HCT116 (cell line): Measurements from ENCODE around the gene TEAD3. TPM values are rescaled to one million over a fixed set of nuclear protein-coding genes. Genes with fewer than 3 reads are reported as not detected.

Source experiments
- ATAC-seq: fragments of 200-7000 bp; cut with Tn5 transposase; 2 replicates; pipeline ENCODE4 v1.9.1; 2020; ENCODE audit warnings: mild to moderate bottlenecking, moderate library complexity
- BruUV-seq: library from RNA; stranded (reverse); fragments of 400-500 nt; replicated peaks from 2 replicates; lab custom pipeline; 2021; lab: Mats Ljungman, UMichigan
- CTCF ChIA-PET: fragments of 300-600 bp; sonication (Branson Sonifier 250); formaldehyde crosslinking; loops from one replicate; lab custom pipeline; 2021; ENCODE audit warnings: antibody characterized with exemption; lab: Charles Lee
- POLR2A ChIA-PET: fragments of 300-600, 350-600 bp; sonication (Branson Sonifier 250); formaldehyde crosslinking; loops from one replicate; lab custom pipeline; 2021; ENCODE audit warnings: antibody characterized with exemption; lab: Charles Lee
- RAD21 ChIA-PET, 2 experiments: fragments of 300-600 bp; sonication (Branson Sonifier 250); formaldehyde crosslinking; loops; one replicate each; lab custom pipeline; 2023; ENCODE audit warnings: low total read pairs in 2 of 2; ENCODE audit not compliant: uncharacterized antibody in 2 of 2, unreplicated experiment in 2 of 2, low non-redundant PET in 1 of 2; lab: Charles Lee
- DNase-seq: peaks from one replicate; pipeline ENCODE4 v3.0.0-alpha.2; 2010; ENCODE audit warnings: low read depth, low spot score
- H2AFZ ChIP-seq: fragments of 200-600 bp; shearing (Covaris generic), sonication (generic); 2 replicates; pipeline ENCODE4 v1.6.1; 2017; ENCODE audit warnings: low read depth, mixed run types, mixed read lengths, antibody characterized with exemption, low read length; ENCODE audit not compliant: poor library complexity, severe bottlenecking
- H3K27ac ChIP-seq: 2 replicates; pipeline ENCODE4 v1.5.1; 2012; ENCODE audit warnings: low read depth, low read length
- H3K27me3 ChIP-seq: fragments of 200-600 bp; sonication (generic); 2 replicates; pipeline ENCODE4 v1.6.1; 2016; ENCODE audit warnings: mixed run types, low read length, mixed read lengths; ENCODE audit not compliant: insufficient read depth
- H3K36me3 ChIP-seq, 2 experiments: fragments of 200-500 bp in 1 of 2; fragments of 200-600 bp in 1 of 2; sonication (Bioruptor generic) in 1 of 2; sonication (generic) in 1 of 2; 2 replicates each; pipeline versions ENCODE4 v1.5.1 to v1.6.1; 2014 to 2016; ENCODE audit warnings: low read length in 2 of 2, inconsistent platforms in 1 of 2, mixed read lengths in 1 of 2, mixed run types in 1 of 2; ENCODE audit not compliant: insufficient read depth in 2 of 2, control insufficient read depth in 1 of 2
- H3K4me1 ChIP-seq, 2 experiments: fragments of 200-600 bp in 1 of 2; sonication (generic) in 1 of 2; 2 replicates each; pipeline versions ENCODE4 v1.5.1 to v1.6.1; 2012 to 2017; ENCODE audit warnings: low read length in 2 of 2, inconsistent platforms in 1 of 2, mild to moderate bottlenecking in 1 of 2, mixed read lengths in 1 of 2, mixed run types in 1 of 2, moderate library complexity in 1 of 2; ENCODE audit not compliant: insufficient read depth in 2 of 2, control insufficient read depth in 1 of 2
- H3K4me2 ChIP-seq: fragments of 200-600 bp; sonication (generic); 2 replicates; pipeline ENCODE4 v1.6.1; 2017; ENCODE audit warnings: mixed run types, low read length, mixed read lengths
- H3K4me3 ChIP-seq, 2 experiments: fragments of 200-600 bp in 1 of 2; sonication (generic) in 1 of 2; replicated peaks in 1 of 2; 2 replicates each; pipeline ENCODE4 v1.5.1; 2011 to 2016; ENCODE audit warnings: low read length in 2 of 2, control low read depth in 1 of 2, low read depth in 1 of 2, mild to moderate bottlenecking in 1 of 2, mixed read lengths in 1 of 2, mixed run types in 1 of 2
- H3K79me2 ChIP-seq: fragments of 200-600 bp; sonication (generic); 2 replicates; pipeline ENCODE4 v1.6.1; 2017; ENCODE audit warnings: mild to moderate bottlenecking, mixed run types, low read length, moderate library complexity, mixed read lengths; ENCODE audit not compliant: insufficient read depth
- H3K9ac ChIP-seq: fragments of 200-600 bp; sonication (generic); 2 replicates; pipeline ENCODE4 v1.6.1; 2016; ENCODE audit warnings: low read length, mixed read lengths
- H3K9me2 ChIP-seq: fragments of 200-600 bp; sonication (generic), shearing (Covaris generic); 2 replicates; pipeline ENCODE4 v1.6.1; 2017; ENCODE audit warnings: mixed run types, mild to moderate bottlenecking, moderate library complexity; ENCODE audit not compliant: insufficient read depth
- H3K9me3 ChIP-seq, 2 experiments: fragments of 200-500 bp in 1 of 2; fragments of 200-600 bp in 1 of 2; sonication (Bioruptor generic) in 1 of 2; sonication (generic) in 1 of 2; 2 replicates each; pipeline ENCODE4 v1.6.1; 2014 to 2017; ENCODE audit warnings: low read length in 2 of 2, mixed read lengths in 2 of 2, inconsistent platforms in 1 of 2, low read depth in 1 of 2, mild to moderate bottlenecking in 1 of 2, mixed run types in 1 of 2, moderate library complexity in 1 of 2; ENCODE audit not compliant: control insufficient read depth in 1 of 2, insufficient read depth in 1 of 2
- H4K20me1 ChIP-seq: fragments of 200-600 bp; sonication (generic), shearing (Covaris generic); 2 replicates; pipeline ENCODE4 v1.6.1; 2017; ENCODE audit warnings: mixed run types, mild to moderate bottlenecking, moderate library complexity; ENCODE audit not compliant: insufficient read depth
- EGR1 ChIP-seq: IDR thresholded peaks from 2 replicates; pipeline ENCODE4 v1.6.1; 2012; ENCODE audit warnings: low read depth
- ELF1 ChIP-seq: IDR thresholded peaks from 2 replicates; pipeline ENCODE4 v1.6.1; 2012; ENCODE audit warnings: low read depth, borderline replicate concordance
- JUND ChIP-seq: IDR thresholded peaks from 2 replicates; pipeline ENCODE4 v1.6.1; 2012
- MAX ChIP-seq: IDR thresholded peaks from 2 replicates; pipeline ENCODE4 v1.6.1; 2012
- POLR2A ChIP-seq: IDR thresholded peaks from 2 replicates; pipeline ENCODE4 v1.7.0; 2011; ENCODE audit warnings: borderline replicate concordance; ENCODE audit not compliant: insufficient read depth, insufficient read length; ENCODE audit errors: extremely low read depth
- POLR2AphosphoS5 ChIP-seq: IDR thresholded peaks from 2 replicates; pipeline ENCODE4 v1.6.1; 2011; ENCODE audit warnings: mild to moderate bottlenecking, low read depth, low read length, moderate library complexity
- REST ChIP-seq: IDR thresholded peaks from 2 replicates; pipeline ENCODE4 v1.6.1; 2012; ENCODE audit warnings: low read depth
- SIN3A ChIP-seq: IDR thresholded peaks from 2 replicates; pipeline ENCODE4 v1.6.1; 2012; ENCODE audit warnings: low read depth
- SP1 ChIP-seq: IDR thresholded peaks from 2 replicates; pipeline ENCODE4 v1.6.1; 2012; ENCODE audit warnings: low read depth
- TCF7L2 ChIP-seq: IDR thresholded peaks from 2 replicates; pipeline ENCODE4 v1.7.0; 2011; ENCODE audit warnings: borderline replicate concordance, inconsistent platforms; ENCODE audit not compliant: insufficient read depth, insufficient read length; ENCODE audit errors: extremely low read depth
- YY1 ChIP-seq: IDR thresholded peaks from 2 replicates; pipeline ENCODE4 v1.6.1; 2011; ENCODE audit warnings: low read length, low read depth, moderate library complexity, mild to moderate bottlenecking; ENCODE audit not compliant: insufficient replicate concordance; ENCODE audit errors: extremely low read depth
- ZBTB33 ChIP-seq: IDR thresholded peaks from 2 replicates; pipeline ENCODE4 v1.6.1; 2011; ENCODE audit warnings: mild to moderate bottlenecking, low read length, moderate library complexity; ENCODE audit not compliant: insufficient replicate concordance; ENCODE audit errors: extremely low read depth
- ZFX ChIP-seq: fragments of 450-650 bp; IDR thresholded peaks from 2 replicates; pipeline ENCODE4 v1.6.1; 2017
- ZNF274 ChIP-seq: fragments of 200-500 bp; sonication (Bioruptor generic); IDR thresholded peaks from 2 replicates; pipeline ENCODE4 v1.6.1; 2014; ENCODE audit warnings: mild to moderate bottlenecking, low read depth, low read length, inconsistent platforms
- intact Hi-C: fragments of 100-400 bp; cut with micrococcal nuclease; formaldehyde crosslinking; loops from 2 replicates; pipeline ENCODE4 v1.10.0; 2022
- total RNA-seq: library from RNA; stranded (reverse); gene quantifications from one replicate; pipeline ENCODE4 v1.2.1, GENCODE V29; 2021; ENCODE audit not compliant: unreplicated experiment
- TF ChIP-seq, protein P1 (sequence below): IDR thresholded peaks from 2 replicates; pipeline ENCODE4 v1.6.1; 2012

TEAD3 gene
- total RNA-seq, 1 experiment from 2014 or later, result 21.8 TPM

GRCh38 chr6:35489995-35490791 is 6.7 kb downstream of the TEAD3 start:
- Histone ChIP-seq H3K27ac (no peak overlapping the region), H3K9me2 (no peaks in the 10 kb centered on the region), H4K20me1 (no peaks in the 10 kb centered on the region), H3K36me3 (no peaks in the 10 kb centered on the region), H3K4me1 (peaks cover 62 to 80% of the 10 kb centered on the region in 2 experiments), H2AFZ (no peak overlapping the region), H3K9ac (0 out of 2 replicates have a peak overlapping the region, but pooled peaks have one; percentile 14), H3K79me2 (peaks cover 62% of the 10 kb centered on the region), H3K4me2 (no peak overlapping the region), H3K9me3 (no peaks in the 10 kb centered on the region), H3K4me3 (no peak overlapping the region), H3K27me3 (no peaks in the 10 kb centered on the region)
- TF ChIP-seq YY1 (no peak), POLR2AphosphoS5 (no peak), ZNF274 (no peak), EGR1 (no peak), JUND (no peak), SP1 (no peak), POLR2A (no peak), MAX (no peak), SIN3A (no peak), TCF7L2 (no peak), ELF1 (no peak), ZFX (no peak), ZBTB33 (no peak), REST (no peak)
- TF ChIP-seq, protein P1, sequence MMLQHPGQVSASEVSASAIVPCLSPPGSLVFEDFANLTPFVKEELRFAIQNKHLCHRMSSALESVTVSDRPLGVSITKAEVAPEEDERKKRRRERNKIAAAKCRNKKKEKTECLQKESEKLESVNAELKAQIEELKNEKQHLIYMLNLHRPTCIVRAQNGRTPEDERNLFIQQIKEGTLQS, result no peak
- intact Hi-C loops, result no loop called here
- ChIA-PET CTCF (no interaction called here), RAD21 (no interaction called here), POLR2A (interaction anchor here (8.1 kb wide), 1 partner anchor 18 kb away, joined by 48 read pairs; no protein-coding TSS in a partner anchor)
- ATAC-seq (no peak), DNase-seq (no peak)
- no TSS peak for BruUV-seq
